UCSD-AML1 (cell line): Measurements from ENCODE around the gene APOBEC3H.

Experiments used
- DNase-seq: peaks from one replicate; lab custom pipeline; 2025; ENCODE audit not compliant: unreplicated experiment; lab: John Stamatoyannopoulos, UW

Gene APOBEC3H

DNA sequence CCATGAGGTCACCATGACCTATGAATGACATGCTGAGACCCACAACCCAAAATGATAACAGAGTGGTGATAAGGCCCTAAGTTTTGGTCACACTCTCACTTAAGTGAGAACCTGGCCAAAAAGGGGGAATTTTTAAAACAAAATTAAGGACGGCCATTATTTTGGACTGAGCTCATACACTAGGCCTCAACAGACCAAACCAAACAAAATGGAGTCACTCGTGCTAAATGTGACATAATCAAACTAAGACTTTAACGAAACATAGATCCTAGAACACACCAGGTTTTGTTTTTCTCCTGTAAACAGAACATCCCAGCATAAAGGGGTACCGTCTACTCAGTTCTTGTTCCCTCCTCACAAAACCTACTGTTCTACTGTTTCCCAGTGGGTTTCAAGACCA lies 11.4 kb downstream of the APOBEC3H start:
- no peak for DNase-seq

DNA sequence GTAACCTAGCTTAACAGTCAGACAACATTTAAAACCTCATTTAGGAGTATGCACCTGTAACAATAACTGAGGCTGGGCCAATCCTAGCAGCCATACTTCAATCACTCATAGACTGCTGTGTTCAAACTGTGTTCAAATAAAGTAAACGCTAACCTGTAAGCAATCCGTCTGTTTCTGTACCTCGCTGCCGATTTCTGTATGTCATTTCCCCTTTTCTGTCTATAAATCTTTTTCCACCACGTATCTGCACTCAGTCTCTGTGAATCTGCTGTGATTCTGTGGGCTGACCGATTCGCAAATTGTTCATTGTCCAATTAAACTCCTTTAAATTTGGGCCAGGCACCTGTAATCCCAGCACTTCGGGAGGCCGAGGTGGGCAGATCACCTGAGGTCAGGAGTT lies 12.3 kb downstream of the APOBEC3H start:
- DNase-seq, result no peak

DNA sequence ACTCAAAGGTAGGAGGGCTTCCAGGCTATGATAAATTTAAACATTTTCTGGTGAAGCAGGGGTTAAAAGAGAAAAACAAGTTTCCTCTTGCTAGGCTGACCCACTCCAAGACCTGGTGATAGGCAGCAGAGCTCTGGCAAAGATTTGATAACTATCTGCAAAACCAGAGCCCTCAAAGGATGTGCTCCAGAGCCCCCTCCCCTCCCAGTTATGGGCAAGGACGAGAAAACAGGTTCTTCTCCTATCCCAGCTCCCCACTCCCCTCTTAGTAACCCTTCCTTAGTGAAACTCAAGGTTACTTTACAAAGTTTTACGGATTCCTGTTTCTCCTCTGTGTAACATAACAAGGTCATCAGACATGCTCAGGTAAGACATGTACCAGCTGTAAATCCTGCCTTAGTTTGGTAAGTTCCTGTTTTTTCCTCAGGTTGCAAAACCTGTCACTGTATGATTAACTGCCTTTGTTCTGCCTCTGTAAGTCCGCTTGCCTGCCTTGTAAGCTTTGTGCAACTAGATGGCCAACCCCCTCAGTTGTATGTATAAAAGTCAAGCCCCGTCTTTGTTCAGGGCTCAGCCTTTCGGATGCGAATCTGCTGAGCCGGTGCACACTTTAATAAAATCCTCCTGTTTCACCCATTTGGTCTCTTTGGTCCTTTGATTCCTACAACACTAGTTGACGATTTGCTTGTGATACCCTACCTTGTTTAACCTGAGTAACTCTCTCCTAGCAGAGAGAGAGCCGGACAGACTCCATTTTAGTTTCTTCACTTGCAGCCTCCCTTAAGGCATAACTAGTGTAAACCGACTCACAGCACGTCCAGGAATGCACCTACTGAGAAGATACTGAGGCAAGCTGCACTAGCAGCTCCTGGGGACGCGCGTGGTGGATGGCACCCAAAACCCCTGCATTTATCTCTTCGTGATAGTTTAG lies 13.9 kb downstream of the APOBEC3H start:
- DNase-seq, result no peak

DNA sequence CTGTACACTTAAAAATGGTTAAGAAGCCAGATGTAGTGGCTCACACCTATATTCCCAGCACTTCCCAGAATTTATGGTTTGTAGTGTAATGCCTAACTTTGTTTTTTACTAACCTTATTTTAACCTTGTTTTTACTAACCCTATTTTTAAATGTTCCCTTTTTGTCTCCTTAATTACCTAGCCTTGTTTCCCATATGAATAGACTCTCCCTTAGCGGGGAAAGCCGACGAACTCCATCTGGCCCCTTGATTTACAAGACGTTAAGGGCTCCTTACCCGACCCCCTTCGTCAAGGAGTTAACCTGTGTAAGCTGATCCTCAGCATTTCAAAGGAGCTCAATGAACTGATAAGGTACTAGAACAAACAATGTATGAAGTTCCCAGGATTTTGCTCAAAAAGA lies 17.1 kb downstream of the APOBEC3H start:
- DNase-seq, result no peak

DNA sequence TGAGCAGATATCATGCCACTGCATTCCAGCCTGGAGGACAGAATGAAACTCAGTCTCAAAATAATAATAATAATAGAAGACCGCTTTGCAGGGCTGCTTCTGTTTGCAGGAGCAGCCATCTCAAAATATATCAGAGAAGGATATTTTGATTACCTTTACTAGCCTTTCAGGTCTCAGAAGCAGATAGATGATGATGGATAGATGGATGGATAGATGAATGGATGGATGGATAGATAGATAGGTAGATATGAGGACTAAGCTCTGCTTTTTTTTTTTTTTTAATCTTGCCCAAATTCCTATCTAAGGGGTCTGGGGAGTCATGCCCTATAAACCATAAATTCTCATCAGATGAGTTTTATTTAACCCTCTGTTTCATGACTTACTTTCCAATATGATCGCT lies 18.5 kb downstream of the APOBEC3H start:
- DNase-seq, result no peak

DNA sequence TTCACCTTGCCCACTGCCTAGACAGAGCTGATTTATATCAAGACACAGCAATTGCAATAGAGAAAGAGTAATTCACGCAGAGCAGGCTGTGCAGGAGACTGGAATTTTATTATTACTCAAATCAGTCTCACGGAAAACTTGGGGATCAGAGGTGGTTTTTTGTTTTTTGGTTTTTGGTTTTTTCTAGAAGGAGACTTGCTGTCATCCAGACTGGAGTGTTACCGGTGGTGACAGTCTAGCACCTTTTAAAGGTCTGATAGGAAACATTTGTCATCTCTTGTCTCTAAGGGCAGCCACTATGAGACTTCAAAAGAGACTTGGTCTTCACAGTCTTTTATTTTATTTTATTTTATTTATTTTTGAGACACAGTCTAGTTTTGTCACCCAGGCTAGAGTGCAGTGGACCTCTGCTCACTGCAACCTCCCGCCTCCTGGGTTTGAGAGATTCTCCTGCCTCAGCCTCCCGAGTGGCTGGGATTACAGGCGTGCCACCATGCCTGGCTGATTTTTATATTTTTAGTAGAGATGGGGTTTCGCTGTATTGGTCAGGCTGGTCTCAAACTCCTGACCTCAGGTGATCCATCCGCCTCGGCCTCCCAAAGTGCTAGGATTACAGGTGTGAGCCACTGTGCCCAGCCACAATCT lies 19.1 kb downstream of the APOBEC3H start:
- DNase-seq, result no peak

DNA sequence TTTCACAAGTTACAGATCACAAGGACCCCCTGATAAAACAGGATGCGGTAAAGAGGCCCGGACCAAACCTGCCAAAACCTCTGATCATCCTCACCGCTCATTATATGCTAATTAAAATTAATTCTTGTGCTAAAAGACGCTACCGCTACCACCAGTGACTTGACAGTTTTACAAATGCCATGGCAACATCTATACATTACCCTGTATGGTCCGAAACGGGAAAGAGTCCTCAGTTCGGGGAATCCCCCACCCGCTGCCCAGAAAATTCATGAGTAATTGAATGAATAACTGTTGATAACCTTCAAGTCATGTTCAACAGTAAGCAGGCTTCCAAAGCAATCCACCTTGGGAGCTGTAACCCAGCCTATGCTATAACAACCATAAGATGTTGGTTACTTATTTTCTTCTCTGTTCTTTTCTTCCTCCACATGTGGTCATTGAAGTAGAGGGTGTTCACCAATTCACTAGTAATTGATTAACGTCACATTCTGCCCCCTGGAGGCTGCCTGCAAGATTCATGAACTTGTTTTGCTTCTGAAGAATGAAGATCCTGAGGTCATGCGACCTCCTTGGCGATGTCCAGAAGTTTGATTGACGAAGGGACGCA lies 20.6 kb downstream of the APOBEC3H start:
- peak; percentile 49 for DNase-seq

DNA sequence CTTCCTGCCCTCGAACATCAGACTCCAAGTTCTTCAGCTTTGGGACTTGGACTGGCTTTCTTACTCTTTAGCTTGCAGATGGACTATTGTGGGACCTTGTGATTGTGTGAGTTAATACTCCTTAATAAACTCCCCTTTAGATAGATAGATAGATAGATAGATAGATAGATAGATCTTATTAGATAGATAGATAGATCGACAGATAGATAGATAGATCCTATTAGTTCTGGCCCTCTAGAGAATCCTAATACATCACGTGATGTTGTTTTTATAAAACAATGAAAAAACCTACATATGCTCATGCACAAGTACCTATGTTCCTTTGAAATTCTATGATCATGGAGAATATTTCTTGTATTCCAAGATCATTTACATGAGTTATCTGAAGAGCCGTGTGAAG lies 23.9 kb downstream of the APOBEC3H start:
- DNase-seq, result no peak

DNA sequence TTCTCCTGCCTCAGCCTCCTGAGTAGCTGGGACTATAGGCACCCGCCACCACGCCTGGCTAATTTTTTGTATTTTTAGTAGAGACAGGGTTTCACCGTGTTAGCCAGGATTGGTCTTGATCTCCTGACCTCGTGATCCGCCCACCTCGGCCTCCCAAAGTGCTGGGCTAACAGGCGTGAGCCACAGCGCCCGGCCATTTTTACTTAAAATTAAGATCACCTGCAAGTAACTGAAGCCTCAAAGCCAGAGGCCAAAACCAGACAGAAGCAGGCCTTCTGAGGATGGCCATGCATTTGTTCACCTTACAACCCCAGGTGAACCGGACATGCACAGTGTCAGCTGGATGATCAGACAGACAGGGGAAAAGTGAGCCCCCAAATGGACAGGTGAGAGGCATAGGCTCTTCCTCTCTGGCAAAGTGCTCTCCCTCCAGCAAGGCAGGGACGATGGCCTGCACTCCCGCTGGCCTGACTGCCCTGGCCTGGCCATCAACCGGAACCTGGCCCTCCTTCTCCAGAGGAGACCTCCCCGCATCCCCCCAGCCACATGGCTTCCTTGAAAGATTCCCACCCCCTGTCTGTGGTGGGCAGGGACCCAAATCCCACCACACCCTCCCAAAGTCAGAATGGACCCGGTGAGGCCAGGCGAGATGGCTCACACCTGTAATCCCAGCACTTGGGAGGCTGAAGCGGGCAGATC lies 25.9 kb downstream of the APOBEC3H start:
- DNase-seq, result no peak

DNA sequence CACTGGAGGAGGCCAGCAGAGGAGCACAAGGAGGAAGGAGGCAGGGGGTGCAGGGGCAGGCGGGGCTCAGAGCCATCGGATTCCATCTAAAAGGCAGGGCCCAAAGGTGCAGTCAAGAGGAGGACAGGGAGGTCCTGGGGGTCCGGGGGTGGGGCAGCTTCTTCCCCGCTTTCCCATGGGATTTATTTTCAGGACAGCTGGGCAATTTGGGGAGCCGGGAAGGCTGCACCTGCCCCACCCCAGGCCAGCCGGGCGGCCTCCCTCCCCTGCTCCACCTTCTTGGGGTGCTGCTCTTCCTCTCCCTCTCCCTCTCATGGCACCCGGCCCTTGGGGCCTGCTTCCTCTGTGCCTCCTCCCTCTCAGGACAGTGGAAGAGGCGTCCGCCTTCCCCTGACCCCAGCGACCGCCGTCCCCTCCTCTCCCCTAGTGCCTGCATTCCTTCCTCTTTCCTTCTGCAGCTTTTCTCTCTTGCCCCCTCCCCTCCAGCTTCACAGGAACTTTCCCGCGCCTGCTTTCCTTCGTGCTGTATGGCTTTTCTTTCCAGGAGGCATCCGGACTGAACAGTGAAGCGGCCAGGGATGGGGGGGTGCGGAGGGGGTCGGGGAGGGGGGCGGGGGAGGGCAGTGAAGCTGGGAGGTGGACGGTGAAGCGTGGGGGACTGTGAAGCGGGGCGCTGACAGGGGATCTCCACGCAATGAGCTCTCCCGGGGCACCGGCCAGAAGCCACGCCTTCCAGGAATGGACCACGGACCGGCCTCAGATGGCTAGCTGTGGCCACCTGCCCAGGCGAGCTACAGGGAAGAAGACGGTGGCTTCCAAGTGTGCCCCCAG lies 26.9 kb downstream of the APOBEC3H start:
- no peak for DNase-seq

DNA sequence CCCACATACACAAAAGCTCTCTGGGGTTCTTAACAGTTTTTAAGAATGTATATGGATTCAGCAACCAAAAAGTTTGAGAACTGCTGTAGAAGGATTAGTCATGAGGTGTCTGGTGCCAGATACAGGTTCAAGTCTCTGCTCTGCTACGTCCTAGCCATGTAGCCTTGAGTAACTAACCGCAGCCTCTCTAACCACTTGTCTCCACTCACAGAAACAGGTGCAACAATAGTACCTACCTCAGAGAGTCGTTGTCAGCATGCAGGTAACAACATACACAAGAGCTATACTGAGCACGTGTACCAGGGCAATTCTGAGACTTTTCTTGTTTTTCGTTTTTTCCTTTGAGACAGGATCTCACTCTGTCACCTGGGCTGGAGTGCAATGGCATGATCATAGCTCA lies 28.6 kb downstream of the APOBEC3H start:
- no peak for DNase-seq

DNA sequence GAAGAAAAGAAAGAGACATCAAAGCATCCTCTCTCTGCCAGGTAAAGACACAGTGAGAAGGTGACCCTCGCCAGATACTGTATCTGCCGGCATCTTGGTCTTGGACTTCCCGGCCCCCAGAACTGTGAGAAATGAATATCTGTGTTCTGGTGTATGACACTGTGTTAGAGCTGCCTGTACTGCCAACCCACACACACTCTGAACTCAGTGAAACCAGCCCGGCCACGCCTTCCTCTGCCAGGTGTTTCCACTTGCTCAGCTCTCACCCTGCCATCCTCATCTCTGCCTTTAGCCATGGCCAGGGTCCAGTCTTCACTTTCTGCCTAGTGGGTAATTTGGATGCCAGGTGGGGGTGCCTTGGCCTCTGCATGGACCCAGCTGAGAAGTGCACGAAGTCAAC lies 31.5 kb downstream of the APOBEC3H start:
- DNase-seq, result no peak

DNA sequence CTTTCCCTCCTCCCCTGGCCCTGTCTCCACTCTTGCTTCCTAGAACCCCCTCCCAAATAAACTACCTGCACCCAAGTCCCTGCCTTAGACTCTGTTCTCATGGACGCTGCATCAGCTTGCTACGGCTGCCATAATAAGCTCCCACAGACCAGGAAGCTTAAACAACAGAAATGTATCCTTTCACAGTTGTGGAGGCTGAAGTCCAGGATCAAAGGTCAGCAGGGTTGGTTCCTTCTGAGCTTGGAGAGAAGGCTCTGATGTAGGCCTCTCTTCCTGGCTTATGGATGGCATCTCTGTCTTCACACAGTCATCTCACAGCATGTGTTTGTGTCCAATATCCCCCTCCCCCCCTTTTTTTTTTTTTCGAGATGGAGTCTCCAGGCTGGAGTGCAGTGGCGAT lies 32.0 kb downstream of the APOBEC3H start:
- no peak for DNase-seq

DNA sequence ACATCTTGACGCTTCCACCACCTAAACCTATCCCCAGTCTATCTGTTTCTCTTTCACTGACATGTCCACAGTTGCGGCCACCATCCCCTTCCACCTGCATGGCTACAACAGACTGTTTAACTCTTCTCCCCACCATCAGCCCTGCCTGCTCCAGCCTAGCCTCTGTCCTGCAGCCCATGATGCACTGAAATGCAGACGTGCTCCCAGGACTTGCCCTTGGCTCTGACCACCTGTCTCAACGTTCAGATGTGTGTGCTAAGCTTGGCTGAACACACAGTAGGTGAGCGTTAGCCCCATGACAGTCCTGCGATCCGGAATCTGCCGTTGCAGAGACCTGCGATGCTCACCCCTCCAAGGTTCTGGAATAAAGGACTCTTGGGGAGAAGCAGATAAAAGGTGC lies 32.7 kb downstream of the APOBEC3H start:
- DNase-seq, result no peak

DNA sequence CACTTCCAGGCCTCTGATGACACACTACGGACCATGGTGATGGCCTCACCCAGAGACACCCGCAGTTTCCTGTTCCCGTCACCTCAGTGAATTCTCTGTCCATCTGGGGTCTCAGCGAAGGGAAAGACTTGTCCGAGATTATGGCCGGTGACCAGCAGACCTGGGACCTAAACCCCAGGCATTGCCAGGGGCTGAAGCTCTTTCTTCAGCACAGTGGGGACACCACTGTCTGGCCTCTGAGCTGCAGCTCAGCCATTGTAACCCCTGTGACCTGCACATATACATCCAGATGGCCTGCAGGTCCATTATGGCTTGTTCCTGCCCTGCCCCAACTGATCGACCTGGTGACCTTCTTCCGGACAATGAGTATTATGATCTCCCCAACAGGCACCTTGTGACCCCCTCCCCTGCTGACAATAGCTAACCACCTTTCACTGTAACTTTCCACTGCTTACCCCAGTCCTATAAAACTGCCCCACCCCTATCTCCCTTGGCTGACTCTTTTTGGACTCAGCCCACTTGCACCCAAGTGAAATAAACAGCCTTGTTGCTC lies 33.2 kb downstream of the APOBEC3H start:
- no peak for DNase-seq

DNA sequence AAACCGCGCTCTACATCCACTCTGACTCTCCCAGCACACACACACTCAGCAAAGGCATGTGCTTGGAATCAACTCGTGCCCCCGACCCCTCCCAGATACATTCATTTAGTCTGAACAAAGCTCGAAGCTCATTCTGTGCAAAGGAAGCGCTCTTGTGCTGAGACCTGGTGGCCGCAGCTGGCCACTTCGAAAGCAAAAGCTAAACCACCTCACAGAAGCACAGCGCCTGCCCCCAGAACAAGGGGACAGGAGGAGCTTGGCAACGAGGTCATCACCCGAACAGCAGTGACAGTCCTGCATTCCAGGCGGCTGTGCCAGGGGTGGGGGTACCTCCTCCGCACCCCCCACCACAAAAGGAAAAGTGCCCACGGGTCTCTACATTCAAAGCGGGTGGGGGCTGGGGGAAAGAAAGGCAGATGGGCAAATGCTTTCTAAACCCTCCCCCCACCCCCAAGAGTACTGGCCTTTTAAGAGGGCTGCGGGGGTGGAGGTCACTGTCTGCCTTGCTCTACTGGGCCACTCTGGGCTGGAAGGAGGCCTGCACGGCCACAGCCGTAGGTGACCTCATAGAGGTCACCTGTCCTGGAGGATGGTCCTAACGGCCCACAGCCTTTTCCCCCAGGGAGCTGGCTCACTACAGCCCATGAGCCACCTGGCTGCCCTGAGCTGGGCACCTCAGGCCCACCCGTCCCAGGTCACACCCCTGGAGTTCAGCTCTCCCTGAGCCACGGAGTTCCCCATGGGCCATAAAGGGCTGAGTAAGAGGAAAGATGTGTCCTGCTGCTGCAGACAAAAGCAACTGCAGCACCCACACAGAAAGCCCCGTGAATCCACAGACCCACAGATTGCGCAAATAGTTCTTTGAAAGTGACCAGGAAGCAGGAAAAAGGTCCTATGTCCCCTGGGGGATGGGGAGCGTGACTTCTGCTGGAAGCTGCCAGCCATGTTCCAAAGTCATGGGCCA lies 34.1 kb downstream of the APOBEC3H start:
- DNase-seq, result no peak

DNA sequence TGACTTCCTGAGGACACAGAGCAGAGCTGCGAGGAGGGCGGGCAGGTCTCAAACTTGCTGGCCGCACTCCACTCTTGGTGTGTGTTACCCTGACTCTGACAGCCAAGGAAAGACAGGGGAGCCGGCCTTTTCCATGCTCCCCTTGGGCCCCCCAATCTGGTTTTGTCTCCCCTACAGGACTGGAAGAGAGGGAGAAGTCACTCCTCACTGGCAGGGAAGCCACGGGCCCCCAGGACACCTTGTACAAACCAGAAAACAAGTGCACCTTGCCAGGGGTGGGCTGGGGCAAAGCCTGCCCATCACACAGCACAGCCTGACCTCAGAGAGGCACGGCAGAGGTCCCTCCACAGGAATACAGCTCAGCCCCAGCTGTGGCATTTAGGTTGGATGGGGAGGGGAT lies 35.2 kb downstream of the APOBEC3H start:
- no peak for DNase-seq

DNA sequence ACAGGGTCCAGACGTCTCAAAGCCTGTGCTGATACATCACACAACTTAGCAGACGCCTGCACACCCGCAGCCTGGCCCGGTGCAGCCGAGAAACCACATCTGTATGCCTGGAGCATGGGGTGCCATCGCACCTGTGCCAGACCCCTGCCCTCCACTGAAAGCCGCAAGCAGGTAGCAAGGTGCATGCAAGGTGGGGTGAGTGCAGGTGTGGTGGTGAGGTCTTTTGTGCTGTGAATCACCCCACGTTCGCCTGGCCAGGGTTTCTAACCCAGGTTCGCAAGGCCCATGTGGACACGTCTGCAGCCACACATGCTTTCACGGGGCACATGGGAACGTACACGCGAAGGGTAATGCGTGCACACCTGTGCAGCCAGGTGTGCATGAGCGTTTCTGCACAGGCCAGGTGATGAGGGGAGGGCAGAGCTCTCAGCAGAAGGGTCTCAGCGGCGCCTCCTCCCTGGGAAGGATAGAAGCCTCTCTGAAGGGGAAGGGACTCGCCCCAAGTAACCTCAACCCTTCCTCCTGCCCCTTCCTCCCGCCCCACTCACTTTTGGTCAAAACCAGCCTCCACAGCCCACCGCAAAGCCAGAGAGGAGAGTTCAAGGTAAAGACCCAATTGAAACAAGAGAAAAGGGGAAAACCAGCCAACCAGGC lies 36.0 kb downstream of the APOBEC3H start:
- DNase-seq, result no peak

DNA sequence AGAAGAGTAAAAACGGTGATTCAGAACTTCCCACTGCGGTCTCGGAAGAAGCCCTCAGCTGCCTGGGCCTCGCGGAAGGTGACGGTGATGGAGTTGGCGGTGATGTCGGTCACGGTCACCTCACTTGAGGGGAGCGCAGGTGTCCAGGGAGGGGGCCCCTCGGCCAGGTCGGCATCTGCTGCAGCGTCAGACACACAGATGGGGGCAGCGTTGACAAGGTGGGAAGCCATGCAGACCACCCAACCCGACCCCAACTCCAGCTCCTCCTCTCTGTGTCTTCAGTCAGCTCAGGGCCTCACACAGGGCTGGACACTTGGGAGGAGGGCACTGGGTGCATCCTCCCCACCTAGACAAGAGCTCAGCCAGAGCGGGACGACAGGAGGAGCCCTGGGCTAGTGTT lies 36.8 kb downstream of the APOBEC3H start:
- no peak for DNase-seq
